ENCODE data around the gene PRKD2.

Gene PRKD2

GRCh38 chr19:46739290-46739771, 22.4 kb upstream of the PRKD2 start:
- DNase-seq (ENCODE audit: low spot score), result no peak
- no peak for TF ChIP-seq CTCF (IDR thresholded peaks at IDR 0.05; ENCODE audit: extremely low read depth, missing control alignments)

- no peak for DNase-seq (ENCODE audit: low spot score)
- TF ChIP-seq CTCF (IDR thresholded peaks at IDR 0.05; ENCODE audit: extremely low read depth, missing control alignments), result no peak
Observed at GRCh38 chr19:46737761-46738171, 20.9 kb upstream of the PRKD2 start.

- DNase-seq (ENCODE audit: low spot score), result no peak
- no peak for TF ChIP-seq CTCF (IDR thresholded peaks at IDR 0.05; ENCODE audit: extremely low read depth, missing control alignments)
Observed at GRCh38 chr19:46737298-46737654, 20.4 kb upstream of the PRKD2 start.

- no peak for DNase-seq (ENCODE audit: low spot score)
- TF ChIP-seq CTCF (IDR thresholded peaks at IDR 0.05; ENCODE audit: extremely low read depth, missing control alignments), result no peak
Observed at GRCh38 chr19:46736531-46737297, 19.8 kb upstream of the PRKD2 start.

GRCh38 chr19:46733690-46734292, 16.9 kb upstream of the PRKD2 start:
- DNase-seq (ENCODE audit: low spot score), result no peak
- TF ChIP-seq CTCF (IDR thresholded peaks at IDR 0.05; ENCODE audit: extremely low read depth, missing control alignments), result no peak

GRCh38 chr19:46732966-46733689, 16.2 kb upstream of the PRKD2 start:
- TF ChIP-seq CTCF (IDR thresholded peaks at IDR 0.05; ENCODE audit: extremely low read depth, missing control alignments), result no peak
- no peak for DNase-seq (ENCODE audit: low spot score)
